PC-3 (cell line): ENCODE data around the gene CAVIN1.

Experiments
- CTCF ChIP-seq: fragments of 300-600 bp; sonication (generic); conservative IDR thresholded peaks from 2 replicates; pipeline ENCODE4 v1.5.1; 2017; ENCODE audit warnings: antibody characterized with exemption, low read depth, mild to moderate bottlenecking, low read length
- EZH2phosphoT487 ChIP-seq: fragments of 300-600 bp; sonication (generic); IDR thresholded peaks from 2 replicates; pipeline ENCODE4 v1.6.1; 2018; ENCODE audit warnings: mild to moderate bottlenecking, antibody characterized with exemption, low read length, borderline replicate concordance

GRCh38 chr17:42411361-42411760 lies 11.7 kb downstream of the CAVIN1 start:
- TF ChIP-seq CTCF (no peak), EZH2phosphoT487 (no peak)
